DND-41 (cell line): ENCODE measurements around the gene DAZAP1.

Experiments used
- ATAC-seq: fragments of 200-7000 bp; cut with Tn5 transposase; 3 replicates; pipeline ENCODE4 v1.9.1; 2021; ENCODE audit warnings: low read depth; ENCODE audit not compliant: insufficient read depth
- DNase-seq: peaks from one replicate; pipeline ENCODE4 v3.0.0-alpha.2; 2020
- H2AFZ ChIP-seq: 2 replicates; pipeline ENCODE4 v1.6.0; 2012; ENCODE audit warnings: low read depth, low read length
- H3K27ac ChIP-seq: 2 replicates; pipeline ENCODE4 v1.5.1; 2012; ENCODE audit warnings: low read length, inconsistent platforms
- H3K27me3 ChIP-seq: fragments of 200-600 bp; sonication (generic); 2 replicates; pipeline ENCODE4 v1.6.0; 2012; ENCODE audit warnings: low read length, mild to moderate bottlenecking, inconsistent platforms; ENCODE audit not compliant: insufficient read depth, poor library complexity
- H3K36me3 ChIP-seq: 2 replicates; pipeline ENCODE4 v1.5.1; 2012; ENCODE audit warnings: low read length, inconsistent platforms; ENCODE audit not compliant: insufficient read depth
- H3K4me1 ChIP-seq: 2 replicates; pipeline ENCODE4 v1.5.1; 2012; ENCODE audit warnings: mild to moderate bottlenecking, low read length; ENCODE audit not compliant: insufficient read depth
- H3K4me2 ChIP-seq: 2 replicates; pipeline ENCODE4 v1.6.0; 2012; ENCODE audit warnings: mild to moderate bottlenecking, moderate library complexity, low read length, inconsistent platforms; ENCODE audit not compliant: insufficient read depth
- H3K4me3 ChIP-seq, 2 experiments: fragments of 200-600 bp in 1 of 2; shearing (Covaris generic) in 1 of 2; 2 replicates each; pipeline ENCODE4 v1.5.1; 2012 to 2016; ENCODE audit warnings: inconsistent platforms in 2 of 2, low read length in 2 of 2, mild to moderate bottlenecking in 2 of 2, low read depth in 1 of 2, moderate library complexity in 1 of 2
- H3K79me2 ChIP-seq: 2 replicates; pipeline ENCODE4 v1.6.0; 2012; ENCODE audit warnings: low read length, inconsistent platforms; ENCODE audit not compliant: insufficient read depth
- H3K9ac ChIP-seq: 2 replicates; pipeline ENCODE4 v1.6.0; 2012; ENCODE audit warnings: low read depth, mild to moderate bottlenecking, inconsistent platforms, low read length, moderate library complexity
- H3K9me3 ChIP-seq: 2 replicates; pipeline ENCODE4 v1.5.1; 2012; ENCODE audit warnings: low read length, moderate library complexity, mild to moderate bottlenecking, inconsistent platforms; ENCODE audit not compliant: insufficient read depth, severe bottlenecking
- H4K20me1 ChIP-seq: 2 replicates; pipeline ENCODE4 v1.6.0; 2012; ENCODE audit warnings: low read length; ENCODE audit not compliant: insufficient read depth
- CTCF ChIP-seq: IDR thresholded peaks from 2 replicates; pipeline ENCODE4 v1.5.1; 2012; ENCODE audit warnings: borderline replicate concordance, low read length, moderate library complexity, mild to moderate bottlenecking; ENCODE audit not compliant: poor library complexity, severe bottlenecking; ENCODE audit errors: extremely low read depth
- EZH2 ChIP-seq: IDR thresholded peaks from 3 replicates; pipeline ENCODE4 v1.6.1; 2012; ENCODE audit warnings: borderline replicate concordance, low read depth, mild to moderate bottlenecking, moderate library complexity, low read length, inconsistent platforms; ENCODE audit not compliant: severe bottlenecking

The DAZAP1 gene

GRCh38 chr19:1390890-1391423 lies 16.4 kb upstream of the DAZAP1 start:
- Histone ChIP-seq H3K36me3 (peaks cover 72% of the 10 kb centered on the region), H3K79me2 (peaks cover 24% of the 10 kb centered on the region), H3K27ac (no peak overlapping the region), H2AFZ (no peak overlapping the region), H3K4me3 (no peak overlapping the region), H3K4me1 (peaks cover 2% of the 10 kb centered on the region), H3K4me2 (no peak overlapping the region), H4K20me1 (peaks cover 26% of the 10 kb centered on the region), H3K27me3 (no peaks in the 10 kb centered on the region), H3K9ac (no peak overlapping the region), H3K9me3 (no peaks in the 10 kb centered on the region)
- TF ChIP-seq EZH2 (no peak), CTCF (no peak)
- ATAC-seq (no peak), DNase-seq (no peak)

- peaks cover 11% of the 10 kb centered on the region; the same call in 1 of the 2 replicates for H3K79me2 ChIP-seq
- no peak overlapping the region for H3K4me2 ChIP-seq
- H3K27me3 ChIP-seq = no peaks in the 10 kb centered on the region
- DNase-seq = no peak
- H3K9me3 ChIP-seq = no peaks in the 10 kb centered on the region
- no peaks in the 10 kb centered on the region for H3K4me1 ChIP-seq
- no peak overlapping the region for H3K9ac ChIP-seq
- ATAC-seq = no peak
- TF ChIP-seq CTCF = no peak
- TF ChIP-seq EZH2 = no peak
- H3K36me3 ChIP-seq = peaks cover 68% of the 10 kb centered on the region
- H4K20me1 ChIP-seq = peaks cover 31% of the 10 kb centered on the region
- H2AFZ ChIP-seq = no peak overlapping the region
- H3K4me3 ChIP-seq = no peak overlapping the region
- no peak overlapping the region for H3K27ac ChIP-seq
Observed at GRCh38 chr19:1392407-1392806, 15.0 kb upstream of the DAZAP1 start.

GRCh38 chr19:1392939-1393530 lies 14.4 kb upstream of the DAZAP1 start:
- H3K9ac ChIP-seq = no peak overlapping the region
- no peak overlapping the region for H3K4me3 ChIP-seq
- H4K20me1 ChIP-seq = peaks cover 29% of the 10 kb centered on the region
- ATAC-seq = no peak
- no peaks in the 10 kb centered on the region for H3K4me1 ChIP-seq
- H2AFZ ChIP-seq = no peak overlapping the region
- H3K36me3 ChIP-seq = peaks cover 71% of the 10 kb centered on the region
- no peak overlapping the region for H3K27ac ChIP-seq
- DNase-seq = no peak
- peaks cover 6% of the 10 kb centered on the region; the same call in 1 of the 2 replicates for H3K79me2 ChIP-seq
- no peak overlapping the region for H3K4me2 ChIP-seq
- TF ChIP-seq EZH2 (no peak), CTCF (no peak)
- H3K9me3 ChIP-seq = no peaks in the 10 kb centered on the region
- H3K27me3 ChIP-seq = no peaks in the 10 kb centered on the region
